ENCODE data around the gene C22orf39.

The C22orf39 gene

GRCh38 chr22:19396561-19396933, 51.0 kb downstream of the C22orf39 start:
- no peak for DNase-seq

GRCh38 chr22:19395276-19395675, 52.2 kb downstream of the C22orf39 start:
- DNase-seq: no peak

- DNase-seq: no peak
Observed at GRCh38 chr22:19394274-19395050, 53.0 kb downstream of the C22orf39 start.

- DNase-seq: no peak
Observed at GRCh38 chr22:19393704-19394103, 53.8 kb downstream of the C22orf39 start.

Measured in activated T-cell treated with anti-CD3 and anti-CD28 coated beads for 4 hours (primary cell).